Measurements from ENCODE around the gene PDZRN3. TPM values are rescaled to one million over a fixed set of nuclear protein-coding genes. Genes with fewer than 3 reads are reported as not detected.

The PDZRN3 gene
- total RNA-seq, 2 donors from 2014 or later = 6.1 to 10.4 TPM

- H3K9me3 Mint-ChIP-seq = peaks cover 8% of the 10 kb centered on the region
- H3K27me3 Mint-ChIP-seq (ENCODE audit: insufficient read depth) = no peaks in the 10 kb centered on the region
- 90 to 92% methylated on average over 4 of the region's 4 CpGs for WGBS, 2 experiments (ENCODE audit: insufficient coverage in 1 of 2, insufficient read length in 1 of 2)
- peaks cover 6% of the 10 kb centered on the region for H3K4me1 Mint-ChIP-seq
- H3K36me3 Mint-ChIP-seq (ENCODE audit: low read depth) = no peaks in the 10 kb centered on the region
- no peak overlapping the region for H3K4me3 Mint-ChIP-seq
- no peak for DNase-seq
- Histone ChIP-seq H3K27me3 (ENCODE audit: control insufficient read depth, insufficient read depth, low read length, poor library complexity, severe bottlenecking) (no peaks in the 10 kb centered on the region), H3K36me3 (ENCODE audit: control insufficient read depth, insufficient read depth, low read length) (peaks cover 4% of the 10 kb centered on the region), H3K9me3 (ENCODE audit: control insufficient read depth, low read length) (peaks cover 8% of the 10 kb centered on the region), H3K4me3 (ENCODE audit: low read length) (no peak overlapping the region), H3K9ac (ENCODE audit: extremely low read depth, low read length, poor library complexity, severe bottlenecking) (no peak overlapping the region), H3K27ac (ENCODE audit: low read depth, low read length) (no peak overlapping the region), H3K4me1 (ENCODE audit: control insufficient read depth, insufficient read depth, low read length) (peaks cover under 1% of the 10 kb centered on the region)
- H3K27ac Mint-ChIP-seq = no peak overlapping the region
- no peak for TF ChIP-seq CTCF (conservative IDR thresholded peaks at IDR 0.05)
These were observed 149.6 kb downstream of the PDZRN3 start for GRCh38 chr3:73475175-73475574.

GRCh38 chr3:73474619-73475018 lies 150.1 kb downstream of the PDZRN3 start:
- Mint-ChIP-seq H3K4me3 (no peak overlapping the region), H3K4me1 (peaks cover 3% of the 10 kb centered on the region), H3K9me3 (peaks cover 8% of the 10 kb centered on the region), H3K27ac (no peak overlapping the region), H3K36me3 (ENCODE audit: low read depth) (no peaks in the 10 kb centered on the region), H3K27me3 (ENCODE audit: insufficient read depth) (no peaks in the 10 kb centered on the region)
- WGBS, 2 experiments (ENCODE audit: insufficient coverage in 1 of 2, insufficient read length in 1 of 2) = 92% methylated on average over 1 of the region's 1 CpG; no CpG with 5 or more reads in 1 of the 2 experiments
- Histone ChIP-seq H3K27me3 (ENCODE audit: control insufficient read depth, insufficient read depth, low read length, poor library complexity, severe bottlenecking) (no peaks in the 10 kb centered on the region), H3K4me1 (ENCODE audit: control insufficient read depth, insufficient read depth, low read length) (no peaks in the 10 kb centered on the region), H3K4me3 (ENCODE audit: low read length) (no peak overlapping the region), H3K9ac (ENCODE audit: extremely low read depth, low read length, poor library complexity, severe bottlenecking) (no peak overlapping the region), H3K36me3 (ENCODE audit: control insufficient read depth, insufficient read depth, low read length) (peaks cover 4% of the 10 kb centered on the region), H3K27ac (ENCODE audit: low read depth, low read length) (no peak overlapping the region), H3K9me3 (ENCODE audit: control insufficient read depth, low read length) (peaks cover 8% of the 10 kb centered on the region)
- DNase-seq = no peak
- no peak for TF ChIP-seq CTCF (conservative IDR thresholded peaks at IDR 0.05)

GRCh38 chr3:73473898-73474416 lies 150.8 kb downstream of the PDZRN3 start:
- Mint-ChIP-seq H3K27ac (no peak overlapping the region), H3K9me3 (peaks cover 8% of the 10 kb centered on the region), H3K4me3 (no peak overlapping the region), H3K27me3 (ENCODE audit: insufficient read depth) (no peaks in the 10 kb centered on the region), H3K4me1 (peaks cover 3% of the 10 kb centered on the region), H3K36me3 (ENCODE audit: low read depth) (no peaks in the 10 kb centered on the region)
- no peak for DNase-seq
- whole genome bisulfite sequencing, 2 experiments (ENCODE audit: insufficient coverage in 1 of 2, insufficient read length in 1 of 2) = 82 to 83% methylated on average over 3 to 4 of the region's 4 CpGs
- H3K27me3 ChIP-seq (ENCODE audit: control insufficient read depth, insufficient read depth, low read length, poor library complexity, severe bottlenecking) = no peaks in the 10 kb centered on the region
- peaks cover 8% of the 10 kb centered on the region for H3K9me3 ChIP-seq (ENCODE audit: control insufficient read depth, low read length)
- H3K27ac ChIP-seq (ENCODE audit: low read depth, low read length) = no peak overlapping the region
- H3K4me1 ChIP-seq (ENCODE audit: control insufficient read depth, insufficient read depth, low read length) = no peaks in the 10 kb centered on the region
- H3K36me3 ChIP-seq (ENCODE audit: control insufficient read depth, insufficient read depth, low read length) = peaks cover 4% of the 10 kb centered on the region
- H3K4me3 ChIP-seq (ENCODE audit: low read length) = no peak overlapping the region
- no peak for TF ChIP-seq CTCF (conservative IDR thresholded peaks at IDR 0.05)
- no peak overlapping the region for H3K9ac ChIP-seq (ENCODE audit: extremely low read depth, low read length, poor library complexity, severe bottlenecking)

Measured in endodermal cell (in vitro differentiated cells).